ENCODE results near the gene RABEP1.

GRCh38 chr17:5422505-5422904 lies 140.4 kb downstream of the RABEP1 start:
- no peak for TF ChIP-seq CTCF (IDR thresholded peaks at IDR 0.05; ENCODE audit: insufficient read depth, low read length)
- no peak for TF ChIP-seq SPI1 (IDR thresholded peaks at IDR 0.05; ENCODE audit: borderline replicate concordance, low read depth)
- TF ChIP-seq GABPA (IDR thresholded peaks at IDR 0.05; ENCODE audit: low read depth), result no peak
- no peak for TF ChIP-seq POLR2AphosphoS5 (IDR thresholded peaks at IDR 0.05; ENCODE audit: low read depth)

Data from HL-60 (cell line).